Measurements from ENCODE around the gene PHKG1. TPM values are rescaled to one million over a fixed set of nuclear protein-coding genes. Genes with fewer than 3 reads are reported as not detected.
"Not testable (repeated sequence)": the region's sequence is repeated elsewhere in the genome, so short reads cannot be mapped to it uniquely, and the experiment has no call there.

The PHKG1 gene
- total RNA-seq, 2 experiments from 2014 or later, result 2.9 to 3.0 TPM

DNA sequence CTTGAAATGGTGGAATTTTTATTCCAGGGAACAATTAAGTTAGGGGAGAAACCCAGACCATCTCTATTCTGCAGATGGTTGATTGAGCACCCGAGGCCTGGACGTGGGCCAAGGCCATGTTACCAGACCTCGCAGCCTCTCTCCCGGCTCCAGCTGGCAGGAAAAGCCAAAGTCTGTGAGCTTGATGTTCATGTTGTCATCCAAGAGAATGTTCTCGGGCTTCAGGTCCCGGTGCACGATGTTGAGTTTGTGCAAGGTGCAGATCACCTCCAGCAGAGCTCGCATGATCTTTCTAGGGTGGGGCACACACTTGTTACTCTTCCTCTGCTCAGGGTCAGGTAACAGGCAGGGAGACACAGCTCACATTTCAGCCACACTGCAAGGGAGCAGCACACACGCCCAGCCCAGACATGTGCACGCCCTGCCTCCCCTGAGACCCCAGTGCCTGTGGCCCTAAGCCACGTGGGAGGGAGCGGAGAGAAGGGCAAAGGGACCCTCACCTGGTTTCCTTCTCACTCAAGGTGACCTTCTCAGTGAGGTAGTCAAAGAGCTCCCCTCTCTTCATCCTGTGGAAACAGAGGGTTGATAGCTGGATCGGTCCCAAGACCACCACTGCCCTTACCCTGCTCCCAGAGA lies 9.5 kb downstream of the PHKG1 start:
- DNase-seq (no peak), ATAC-seq (no peak)
- TF ChIP-seq, protein P1, sequence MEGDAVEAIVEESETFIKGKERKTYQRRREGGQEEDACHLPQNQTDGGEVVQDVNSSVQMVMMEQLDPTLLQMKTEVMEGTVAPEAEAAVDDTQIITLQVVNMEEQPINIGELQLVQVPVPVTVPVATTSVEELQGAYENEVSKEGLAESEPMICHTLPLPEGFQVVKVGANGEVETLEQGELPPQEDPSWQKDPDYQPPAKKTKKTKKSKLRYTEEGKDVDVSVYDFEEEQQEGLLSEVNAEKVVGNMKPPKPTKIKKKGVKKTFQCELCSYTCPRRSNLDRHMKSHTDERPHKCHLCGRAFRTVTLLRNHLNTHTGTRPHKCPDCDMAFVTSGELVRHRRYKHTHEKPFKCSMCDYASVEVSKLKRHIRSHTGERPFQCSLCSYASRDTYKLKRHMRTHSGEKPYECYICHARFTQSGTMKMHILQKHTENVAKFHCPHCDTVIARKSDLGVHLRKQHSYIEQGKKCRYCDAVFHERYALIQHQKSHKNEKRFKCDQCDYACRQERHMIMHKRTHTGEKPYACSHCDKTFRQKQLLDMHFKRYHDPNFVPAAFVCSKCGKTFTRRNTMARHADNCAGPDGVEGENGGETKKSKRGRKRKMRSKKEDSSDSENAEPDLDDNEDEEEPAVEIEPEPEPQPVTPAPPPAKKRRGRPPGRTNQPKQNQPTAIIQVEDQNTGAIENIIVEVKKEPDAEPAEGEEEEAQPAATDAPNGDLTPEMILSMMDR (IDR thresholded peaks at IDR 0.05), result no peak
- intact Hi-C loops (cut with micrococcal nuclease), result no loop called here
- Mint-ChIP-seq H3K9me3 (no peaks in the 10 kb centered on the region), H3K27me3 (no peaks in the 10 kb centered on the region), H3K36me3 (ENCODE audit: low read depth) (peaks cover 24% of the 10 kb centered on the region), H3K27ac (no peak overlapping the region), H3K4me1 (ENCODE audit: low read depth) (peaks cover 3% of the 10 kb centered on the region), H3K4me3 (no peak overlapping the region)
- ChIA-PET POLR2A (interaction anchor here (1.0 to 1.5 kb wide), 2 partner anchors 9 kb away, joined by 3 to 9 read pairs; no protein-coding TSS in a partner anchor), CTCF (interaction anchor here (2.6 kb wide), 1 partner anchor 9 kb away, joined by 20 read pairs; no protein-coding TSS in a partner anchor)

DNA sequence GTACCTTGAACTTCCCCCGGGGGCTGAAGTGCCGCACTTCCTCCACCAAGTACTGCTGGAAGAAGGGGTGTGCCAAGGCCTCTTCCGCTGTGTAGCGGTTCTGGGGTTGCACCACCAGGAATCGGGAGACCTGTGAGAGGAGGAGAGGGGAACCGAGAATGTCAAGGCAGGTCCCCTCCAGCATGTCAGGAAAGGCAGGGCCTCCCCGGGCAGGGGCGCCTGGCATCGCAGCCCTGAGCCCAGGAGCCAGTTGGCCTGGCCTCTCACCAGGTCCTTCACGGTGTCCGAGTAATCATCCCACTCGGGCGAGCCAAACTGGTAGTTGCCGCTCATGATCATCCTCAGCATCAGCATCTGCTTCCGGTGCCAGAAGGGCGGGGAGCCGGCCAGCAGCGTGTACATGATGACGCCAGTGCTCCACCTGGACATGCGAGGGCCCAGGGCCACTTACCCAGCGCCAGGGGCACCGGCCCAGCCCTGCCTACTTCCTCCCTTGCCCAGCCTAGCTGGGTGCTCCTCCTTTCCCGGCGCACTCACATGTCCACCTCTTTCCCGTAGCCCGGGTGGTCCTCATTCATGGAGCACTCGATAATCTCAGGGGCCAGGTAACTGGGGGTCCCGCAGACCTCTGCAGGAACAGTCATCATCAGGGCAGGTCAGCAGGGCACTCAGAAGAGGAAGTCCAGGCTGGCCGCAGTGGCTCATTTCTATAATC lies 11.0 kb downstream of the PHKG1 start:
- peaks cover 24% of the 10 kb centered on the region for H3K36me3 Mint-ChIP-seq (ENCODE audit: low read depth)
- ChIA-PET POLR2A (no interaction called here), CTCF (no interaction called here)
- intact Hi-C loops (cut with micrococcal nuclease), result no loop called here
- peaks cover 3% of the 10 kb centered on the region for H3K4me1 Mint-ChIP-seq (ENCODE audit: low read depth)
- no peak for ATAC-seq
- H3K27me3 Mint-ChIP-seq, result no peaks in the 10 kb centered on the region
- no peak overlapping the region for H3K4me3 Mint-ChIP-seq
- no peak overlapping the region for H3K27ac Mint-ChIP-seq
- TF ChIP-seq, protein P1 (IDR thresholded peaks at IDR 0.05), result no peak
- DNase-seq, result no peak
- H3K9me3 Mint-ChIP-seq, result no peaks in the 10 kb centered on the region

DNA sequence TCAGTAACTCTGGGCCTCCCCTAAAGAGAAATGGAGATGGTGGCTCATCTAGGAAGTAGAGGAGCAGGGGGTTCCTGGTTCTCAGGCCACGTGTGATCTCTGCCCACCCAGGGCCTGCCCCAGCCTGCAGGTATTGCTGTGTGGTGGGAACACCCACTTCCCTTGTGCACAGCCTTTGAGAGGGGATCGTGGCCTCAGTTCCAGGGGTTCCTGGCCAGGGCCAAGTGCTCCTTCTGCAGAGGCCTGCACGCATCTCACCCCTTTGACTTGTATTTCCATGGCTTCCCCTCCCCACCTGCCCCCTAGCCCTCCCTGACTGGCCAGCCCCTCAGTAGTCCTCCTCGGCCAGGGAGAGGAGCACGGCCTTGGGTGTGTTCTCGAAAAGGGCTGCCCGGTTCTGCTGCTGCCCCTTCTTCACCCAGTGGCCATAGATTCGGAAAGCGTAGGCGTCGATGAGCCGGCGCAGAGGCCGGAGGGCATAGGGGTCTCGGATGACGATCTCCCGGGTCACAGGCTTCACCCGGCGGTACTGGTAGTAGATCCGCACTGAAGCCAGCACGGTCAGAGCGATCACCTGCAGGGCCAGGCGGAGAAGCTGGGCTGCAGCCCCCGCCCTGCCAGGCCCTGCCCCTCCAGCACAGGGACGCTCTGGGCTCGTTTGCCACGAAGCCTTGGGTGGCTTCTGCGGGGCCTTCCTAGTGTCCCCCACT lies 11.9 kb downstream of the PHKG1 start:
- H3K4me3 Mint-ChIP-seq; intact Hi-C loops (cut with micrococcal nuclease); H3K27ac Mint-ChIP-seq; H3K4me1 Mint-ChIP-seq (ENCODE audit: low read depth); H3K27me3 Mint-ChIP-seq; CTCF ChIA-PET; H3K9me3 Mint-ChIP-seq; POLR2A ChIA-PET; DNase-seq; ATAC-seq: not testable (repeated sequence)
- H3K36me3 Mint-ChIP-seq (ENCODE audit: low read depth), result peaks cover 24% of the 10 kb centered on the region

DNA sequence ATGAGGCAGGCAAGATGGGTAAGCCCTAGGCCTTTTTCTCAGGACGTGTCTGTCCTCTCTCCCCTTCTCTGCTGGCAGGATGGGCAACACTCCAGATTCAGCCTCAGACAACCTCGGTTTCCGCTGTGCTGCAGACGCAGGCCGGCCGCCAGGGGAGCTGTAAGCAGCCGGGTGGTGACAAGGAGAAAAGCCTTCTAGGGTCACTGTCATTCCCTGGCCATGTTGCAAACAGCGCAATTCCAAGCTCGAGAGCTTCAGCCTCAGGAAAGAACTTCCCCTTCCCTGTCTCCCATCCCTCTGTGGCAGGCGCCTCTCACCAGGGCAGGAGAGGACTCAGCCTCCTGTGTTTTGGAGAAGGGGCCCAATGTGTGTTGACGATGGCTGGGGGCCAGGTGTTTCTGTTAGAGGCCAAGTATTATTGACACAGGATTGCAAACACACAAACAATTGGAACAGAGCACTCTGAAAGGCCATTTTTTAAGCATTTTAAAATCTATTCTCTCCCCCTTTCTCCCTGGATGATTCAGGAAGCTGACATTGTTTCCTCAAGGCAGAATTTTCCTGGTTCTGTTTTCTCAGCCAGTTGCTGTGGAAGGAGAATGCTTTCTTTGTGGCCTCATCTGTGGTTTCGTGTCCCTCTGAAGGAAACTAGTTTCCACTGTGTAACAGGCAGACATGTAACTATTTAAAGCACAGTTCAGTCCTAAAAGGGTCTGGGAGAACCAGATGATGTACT lies 13.1 kb downstream of the PHKG1 start:
- Mint-ChIP-seq H3K27me3 (no peaks in the 10 kb centered on the region), H3K4me3 (no peak overlapping the region), H3K4me1 (ENCODE audit: low read depth) (peaks cover 3% of the 10 kb centered on the region), H3K27ac (no peak overlapping the region), H3K36me3 (ENCODE audit: low read depth) (peaks cover 28% of the 10 kb centered on the region), H3K9me3 (no peaks in the 10 kb centered on the region)
- DNase-seq (no peak), ATAC-seq (no peak)
- TF ChIP-seq, protein P1 (IDR thresholded peaks at IDR 0.05), result no peak
- ChIA-PET CTCF (no interaction called here), POLR2A (interaction anchor here (0.7 kb wide), 1 partner anchor 9 kb away, joined by 4 read pairs; no protein-coding TSS in a partner anchor)
- intact Hi-C loops (cut with micrococcal nuclease), result no loop called here

DNA sequence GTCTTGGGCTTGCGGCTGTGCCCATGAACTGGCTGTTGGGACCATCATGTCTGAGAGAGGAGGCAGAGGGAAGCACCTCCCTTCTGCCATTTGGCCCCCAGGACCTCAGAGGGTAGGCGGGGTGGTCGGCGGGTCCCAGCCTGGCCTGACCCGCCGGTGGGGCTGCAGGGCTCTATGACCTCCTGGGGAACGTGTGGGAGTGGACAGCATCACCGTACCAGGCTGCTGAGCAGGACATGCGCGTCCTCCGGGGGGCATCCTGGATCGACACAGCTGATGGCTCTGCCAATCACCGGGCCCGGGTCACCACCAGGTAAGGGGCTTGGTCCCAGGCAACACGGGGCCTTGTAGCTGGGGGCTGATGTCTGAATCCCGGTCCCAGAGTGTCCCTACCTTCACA lies 14.6 kb downstream of the PHKG1 start:
- Mint-ChIP-seq H3K9me3 (no peaks in the 10 kb centered on the region), H3K27me3 (no peaks in the 10 kb centered on the region), H3K4me1 (ENCODE audit: low read depth) (peaks cover 6% of the 10 kb centered on the region), H3K27ac (no peak overlapping the region), H3K36me3 (ENCODE audit: low read depth) (peaks cover 28% of the 10 kb centered on the region), H3K4me3 (no peak overlapping the region)
- no peak for ATAC-seq
- DNase-seq, result no peak
- TF ChIP-seq, protein P1 (IDR thresholded peaks at IDR 0.05), result no peak
- ChIA-PET POLR2A (interaction anchor here (1.2 to 1.6 kb wide), 2 partner anchors 9 to 14 kb away, joined by 5 to 7 read pairs; partner anchors contain the start of gene SUMF2), CTCF (no interaction called here)
- intact Hi-C loops (cut with micrococcal nuclease), result no loop called here
